Stimulated activated CD4-positive, alpha-beta T cell treated with anti-CD3 and anti-CD28 coated beads, Interleukin-1b, Interleukin-23, amount 100 ng/mL, for 4 hours (primary cell): Measurements from ENCODE around the gene LEKR1.

Experiments used
- DNase-seq, 2 donors: peaks; one replicate each; pipeline ENCODE4 v3.0.0-alpha.2; 2020; ENCODE audit warnings: low read depth in 2 of 2

The LEKR1 gene

GRCh38 chr3:156978481-156978961, 152.4 kb downstream of the LEKR1 start:
- no peak for DNase-seq

GRCh38 chr3:156981005-156981404, 154.9 kb downstream of the LEKR1 start:
- DNase-seq: no peak

- no peak for DNase-seq
Measured at GRCh38 chr3:156983559-156983958, 157.4 kb downstream of the LEKR1 start.

GRCh38 chr3:156985711-156986110, 159.6 kb downstream of the LEKR1 start:
- no peak for DNase-seq

- no peak for DNase-seq
Measured at GRCh38 chr3:156987946-156988345, 161.8 kb downstream of the LEKR1 start.

GRCh38 chr3:156997351-156997750, 171.2 kb downstream of the LEKR1 start:
- DNase-seq: no peak

GRCh38 chr3:157001221-157001957, 175.2 kb downstream of the LEKR1 start:
- DNase-seq: no peak

- no peak for DNase-seq
Measured at GRCh38 chr3:157021679-157022078, 195.5 kb downstream of the LEKR1 start.

- DNase-seq: no peak
Measured at GRCh38 chr3:157023226-157023625, 197.1 kb downstream of the LEKR1 start.

GRCh38 chr3:157026091-157026490, 199.9 kb downstream of the LEKR1 start:
- DNase-seq: no peak

- DNase-seq: no peak
Measured at GRCh38 chr3:157027861-157028745, 201.9 kb downstream of the LEKR1 start.

- no peak for DNase-seq
Measured at GRCh38 chr3:157029365-157029790, 203.2 kb downstream of the LEKR1 start.

- DNase-seq: no peak
Measured at GRCh38 chr3:157030712-157031111, 204.6 kb downstream of the LEKR1 start.

GRCh38 chr3:157033001-157033400, 206.8 kb downstream of the LEKR1 start:
- no peak for DNase-seq

- no peak for DNase-seq
Measured at GRCh38 chr3:157040456-157040855, 214.3 kb downstream of the LEKR1 start.

- DNase-seq: no peak
Measured at GRCh38 chr3:157042226-157042625, 216.1 kb downstream of the LEKR1 start.

GRCh38 chr3:157043771-157044170, 217.6 kb downstream of the LEKR1 start:
- DNase-seq: no peak

GRCh38 chr3:157045238-157045850, 219.2 kb downstream of the LEKR1 start:
- DNase-seq: no peak

- no peak for DNase-seq
Measured at GRCh38 chr3:157046520-157046919, 220.4 kb downstream of the LEKR1 start.

- no peak for DNase-seq
Measured at GRCh38 chr3:157051055-157051454, 224.9 kb downstream of the LEKR1 start.

GRCh38 chr3:157051591-157051990, 225.4 kb downstream of the LEKR1 start:
- no peak for DNase-seq

- no peak for DNase-seq
Measured at GRCh38 chr3:157056035-157056434, 229.9 kb downstream of the LEKR1 start.
